Right hindlimb (tissue), 1 donor: ENCODE measurements around the gene MRPS10.
"Not testable (repeated sequence)": the region's sequence is repeated elsewhere in the genome, so short reads cannot be mapped to it uniquely, and the experiment has no call there.

Experiments used
- DNase-seq: peaks from one replicate; pipeline ENCODE4 v3.0.0-alpha.2; 2018

The MRPS10 gene

DNA sequence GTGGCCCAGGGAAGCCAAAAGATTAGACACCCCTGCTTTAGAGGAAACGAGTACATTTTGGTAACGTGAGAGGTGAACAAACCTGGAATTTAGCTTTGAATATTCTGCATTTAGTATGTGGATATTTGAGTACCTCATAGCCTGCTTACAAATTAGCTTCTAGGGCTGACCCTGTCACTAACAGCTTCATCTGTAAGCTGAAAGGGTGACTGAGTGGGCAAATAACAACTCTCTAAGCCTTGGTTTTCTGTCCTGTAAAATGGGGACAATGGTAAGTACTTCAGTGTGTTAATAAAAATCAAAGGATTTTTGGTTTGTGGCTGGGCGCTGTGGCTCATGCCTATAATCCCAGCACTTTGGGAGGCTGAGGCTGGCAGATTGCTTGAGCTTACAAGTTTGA lies 14.5 kb downstream of the MRPS10 start:
- no peak for DNase-seq

- not testable (repeated sequence) for DNase-seq
Measured at GRCh38 chr6:42202131-42202915, 15.3 kb downstream of the MRPS10 start.

DNA sequence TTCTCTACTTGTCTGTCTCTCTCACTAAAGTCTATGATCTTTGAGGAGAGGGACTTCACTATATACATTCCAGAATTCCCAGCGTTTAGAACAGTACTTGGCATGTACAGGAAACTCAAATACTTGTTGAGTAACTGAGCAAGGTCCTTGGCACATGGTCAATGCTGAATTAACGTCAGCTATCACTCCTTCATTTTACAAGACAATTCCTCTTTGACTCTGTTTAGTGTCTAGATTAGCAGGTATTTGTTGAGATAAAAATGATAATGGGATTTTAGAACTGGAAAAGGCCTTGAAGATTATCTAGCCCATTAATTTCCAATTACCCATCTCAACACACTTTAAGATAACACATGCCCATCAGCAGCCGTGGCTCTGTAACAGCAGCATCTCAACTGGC lies 16.3 kb downstream of the MRPS10 start:
- no peak for DNase-seq

DNA sequence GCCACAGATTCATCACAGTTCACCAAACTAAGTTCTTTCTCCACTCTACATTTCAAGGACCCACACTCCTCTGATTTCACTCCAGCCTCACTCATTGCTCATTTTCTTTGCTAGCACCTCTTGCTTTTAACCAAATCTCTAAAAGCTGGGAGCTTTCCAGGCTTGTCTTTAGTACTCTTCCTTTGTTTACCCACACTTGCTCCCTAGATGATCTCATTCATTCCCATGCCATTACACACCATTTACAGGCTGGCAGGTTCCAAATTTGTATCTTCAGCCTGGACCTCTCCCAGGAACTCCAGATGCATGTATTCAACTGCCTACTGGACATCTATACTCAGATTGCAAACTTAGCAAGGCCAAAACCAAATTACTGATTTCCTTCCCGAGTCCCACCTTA lies 17.6 kb downstream of the MRPS10 start:
- DNase-seq, result no peak

DNA sequence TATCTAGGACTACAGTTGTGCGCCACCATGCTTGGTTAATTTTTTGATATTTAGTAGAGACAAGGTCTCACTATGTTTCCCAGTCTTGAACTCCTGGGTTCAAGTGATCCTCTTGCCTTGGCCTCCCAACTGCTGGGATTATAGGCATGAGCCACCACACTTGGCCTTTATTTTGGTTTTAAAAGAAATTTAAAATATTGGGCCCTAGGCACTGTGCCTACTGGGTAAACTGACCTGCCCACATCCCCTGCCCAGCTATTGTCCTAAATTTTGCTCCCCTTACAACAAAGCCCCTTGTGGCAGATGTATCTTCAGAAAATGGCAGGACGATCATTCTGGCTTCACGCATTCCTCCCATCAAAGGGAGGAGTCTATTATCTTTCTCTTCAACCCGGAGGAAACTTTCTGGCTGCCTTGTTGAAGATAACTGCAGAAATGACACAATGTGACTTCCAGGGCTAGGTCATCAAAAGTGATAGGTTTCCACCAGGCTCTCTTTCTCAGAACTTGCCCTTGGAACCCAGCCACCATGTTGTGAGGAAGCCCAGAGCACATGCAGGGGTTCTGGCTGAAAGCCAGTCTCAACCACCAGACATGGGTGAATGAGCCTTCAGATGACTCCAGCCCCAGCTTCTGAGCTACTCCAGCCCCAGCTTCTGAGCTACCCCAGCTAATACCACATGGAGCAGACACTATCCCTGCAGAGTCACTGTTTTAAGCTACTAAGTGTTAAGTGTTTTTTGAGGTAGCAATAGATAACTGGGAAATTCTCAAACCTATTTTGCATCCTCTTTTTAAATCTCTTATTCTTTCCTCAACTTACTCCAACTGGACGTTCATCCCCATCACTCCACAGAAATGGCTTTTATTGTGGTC lies 18.3 kb downstream of the MRPS10 start:
- no peak for DNase-seq

GRCh38 chr6:42197555-42198362 lies 19.9 kb downstream of the MRPS10 start:
- no peak for DNase-seq

DNA sequence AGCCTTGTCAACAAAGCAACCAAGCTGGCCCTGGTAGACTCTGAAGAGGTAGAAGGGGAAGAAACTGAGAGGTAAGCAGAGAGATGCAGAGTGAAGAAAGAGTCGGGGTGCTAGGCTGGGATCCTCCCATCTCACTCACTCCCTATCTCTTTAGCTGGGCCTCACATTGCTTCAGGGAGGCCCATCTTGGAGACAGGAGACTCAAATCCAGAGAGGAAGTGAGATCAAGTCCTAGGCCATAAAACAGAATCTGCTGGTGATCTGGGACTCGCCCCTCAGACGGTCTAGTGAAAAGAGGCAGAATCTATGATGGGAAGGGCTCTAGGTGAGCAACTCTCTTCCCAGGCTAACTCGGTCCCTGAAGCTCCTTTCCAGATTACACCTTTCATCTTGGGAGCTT lies 22.2 kb downstream of the MRPS10 start:
- DNase-seq, result no peak

DNA sequence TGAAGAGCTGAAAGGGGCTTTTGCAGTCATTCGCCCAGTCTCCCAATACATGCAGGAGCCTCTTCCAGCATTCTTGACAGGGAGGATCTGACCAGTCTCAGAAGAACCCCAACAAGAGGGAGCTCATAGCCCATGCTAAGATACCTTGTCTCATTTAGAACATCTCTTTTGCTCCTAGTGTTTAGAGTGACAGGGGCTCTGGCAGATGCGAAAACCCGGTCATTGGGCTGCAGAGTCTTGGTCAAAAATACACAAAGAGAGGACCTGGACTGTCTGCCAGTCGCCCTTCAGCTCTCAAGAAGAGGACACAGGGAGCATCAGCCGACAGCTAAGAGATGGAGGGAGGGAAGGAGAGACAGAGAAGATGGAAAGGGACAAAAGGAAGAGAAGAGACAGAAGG lies 23.6 kb downstream of the MRPS10 start:
- no peak for DNase-seq

GRCh38 chr6:42193491-42193894 lies 24.2 kb downstream of the MRPS10 start:
- DNase-seq, result no peak

- DNase-seq, result not testable (repeated sequence)
Measured at GRCh38 chr6:42192385-42192784, 25.3 kb downstream of the MRPS10 start.

GRCh38 chr6:42190554-42191183 lies 27.0 kb downstream of the MRPS10 start:
- no peak for DNase-seq

DNA sequence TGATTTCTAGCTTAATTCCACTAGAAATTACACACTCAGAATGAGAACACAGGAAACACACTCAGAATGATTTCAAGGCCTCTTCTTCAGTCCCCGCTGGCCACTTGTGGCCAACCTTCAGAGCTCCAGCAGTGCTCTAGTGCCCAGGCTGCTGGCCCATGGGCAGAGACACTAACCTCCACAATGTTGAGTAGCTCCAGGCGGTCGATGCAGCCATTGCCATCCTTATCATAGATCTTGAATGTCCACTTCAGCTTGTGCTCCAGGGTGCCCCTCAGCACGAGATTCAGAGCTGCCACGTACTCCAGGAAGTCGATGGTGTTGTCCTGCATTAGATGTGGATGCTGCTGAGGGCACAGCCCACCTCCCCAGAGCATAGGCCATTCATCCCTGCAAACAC lies 29.3 kb downstream of the MRPS10 start:
- no peak for DNase-seq

DNA sequence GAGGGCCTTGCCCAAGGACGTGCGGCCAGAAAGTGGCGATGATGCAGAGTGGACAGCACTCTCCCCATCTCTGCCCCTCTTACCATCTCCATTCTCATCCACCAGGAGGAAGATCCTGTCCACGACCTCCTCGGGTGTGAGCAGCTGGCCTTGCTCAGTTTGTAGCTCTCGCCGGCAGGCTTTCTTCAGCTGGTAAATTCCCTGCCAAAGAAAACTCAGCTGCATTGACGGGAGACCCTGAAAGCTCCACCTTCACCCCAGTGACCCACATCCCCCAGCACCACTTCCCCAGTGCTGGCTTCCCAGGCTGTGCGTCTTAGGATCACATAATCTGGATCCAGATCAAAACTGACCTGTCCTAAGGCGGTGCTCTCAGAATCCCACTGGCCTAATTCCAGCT lies 32.1 kb downstream of the MRPS10 start:
- DNase-seq, result no peak

GRCh38 chr6:42184475-42184874 lies 33.2 kb downstream of the MRPS10 start:
- DNase-seq, result no peak

GRCh38 chr6:42182101-42182500 lies 35.6 kb downstream of the MRPS10 start:
- no peak for DNase-seq

DNA sequence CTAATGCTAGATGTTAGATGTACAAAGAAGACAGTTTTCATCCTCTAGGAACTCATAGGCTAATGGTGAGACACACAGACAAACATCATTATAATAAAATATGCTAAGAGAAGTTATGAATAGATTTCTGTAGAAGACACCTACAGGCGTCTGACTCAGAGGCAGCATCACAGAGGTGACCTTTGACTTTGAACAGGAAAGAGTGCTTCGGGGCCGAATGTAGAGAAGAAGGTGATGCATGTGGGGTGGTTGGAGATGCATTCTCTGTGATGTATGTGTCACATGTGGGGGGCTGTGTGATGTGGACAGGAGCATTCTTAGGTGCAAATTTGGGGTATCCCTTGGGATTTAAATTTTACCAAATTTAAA lies 37.7 kb downstream of the MRPS10 start:
- DNase-seq, result no peak

DNA sequence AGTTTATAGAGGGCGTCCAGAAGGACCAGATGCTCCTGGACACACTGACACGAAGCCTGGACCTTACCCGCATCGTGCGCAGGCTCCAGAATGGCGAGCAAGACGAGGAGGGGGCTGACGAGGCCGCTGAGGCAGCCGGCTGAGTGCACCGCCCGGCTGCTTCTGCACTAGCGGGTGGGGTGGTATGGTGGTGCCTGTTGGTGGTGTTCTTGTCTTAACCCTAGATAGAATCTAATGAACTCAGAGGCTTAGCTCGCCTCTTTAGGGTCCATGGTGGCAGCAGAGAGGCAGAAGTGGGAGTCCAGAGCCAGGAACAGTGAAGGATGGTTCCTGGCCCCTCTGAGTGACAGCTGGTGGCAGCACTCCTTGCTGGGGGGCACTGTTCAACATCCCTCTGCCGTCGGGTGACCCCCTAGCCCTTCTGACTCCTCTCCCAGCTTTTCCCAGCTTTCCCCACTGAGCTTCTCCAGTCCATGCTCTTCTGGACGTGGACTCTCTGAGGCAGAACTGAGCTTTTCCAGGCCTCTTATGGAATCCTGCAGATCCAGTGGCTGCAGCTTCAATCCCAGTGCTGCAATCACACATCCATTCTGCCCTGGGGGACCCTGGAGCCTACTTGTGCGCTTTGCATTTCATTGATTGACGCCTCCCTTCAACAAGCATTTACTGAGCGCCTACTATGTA lies 38.3 kb downstream of the MRPS10 start:
- DNase-seq, result no peak

GRCh38 chr6:42177514-42178364 lies 39.9 kb downstream of the MRPS10 start:
- DNase-seq, result no peak

GRCh38 chr6:42176981-42177380 lies 40.7 kb downstream of the MRPS10 start:
- no peak for DNase-seq

DNA sequence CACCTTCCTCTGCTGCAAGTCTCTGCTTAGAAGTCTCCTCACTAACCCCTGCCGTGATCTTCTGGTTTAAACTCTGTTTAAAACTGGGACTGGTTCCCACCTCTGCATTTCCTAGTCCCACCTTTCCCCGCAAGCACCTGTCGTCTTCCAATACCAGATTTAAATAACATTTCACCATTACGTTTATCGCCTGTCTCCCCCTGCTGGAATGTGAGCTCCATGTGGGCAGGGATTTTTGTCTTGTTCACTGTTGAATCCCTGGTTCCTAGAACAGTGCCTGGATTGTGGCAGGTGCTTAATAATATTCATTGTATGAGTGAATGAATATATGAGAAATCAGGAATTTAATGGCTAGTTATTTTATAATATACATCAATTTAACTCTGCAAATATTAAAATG lies 41.8 kb downstream of the MRPS10 start:
- DNase-seq, result no peak

DNA sequence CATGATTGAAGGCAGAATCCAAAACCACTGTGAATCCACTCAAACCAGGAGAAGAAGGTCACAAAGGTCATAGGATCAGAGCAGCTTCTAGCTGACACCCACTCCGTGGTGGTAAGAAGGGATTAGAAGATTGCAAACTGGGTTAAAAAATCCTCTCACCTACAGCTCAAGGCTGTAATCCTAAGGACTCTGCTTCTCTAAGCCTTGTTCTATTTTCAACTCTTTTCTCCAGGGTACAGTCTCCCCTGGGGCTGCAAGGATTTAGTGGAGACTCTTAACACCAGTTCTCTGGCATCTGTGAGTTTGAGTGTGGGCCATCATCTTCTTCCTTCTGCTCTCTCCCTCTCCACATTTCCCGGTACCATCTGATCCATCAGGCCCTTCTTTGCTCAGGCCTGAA lies 44.6 kb downstream of the MRPS10 start, which contains the start of gene GUCA1A:
Gene GUCA1A (plus strand): TSS at position 264 of the 400 bp plus-strand sequence. CDS start 250 bp downstream, outside the sequence.
- no peak for DNase-seq
